SIG-M5 treated with dmso at 0.1 percent for 504 hours (cell line): ENCODE data around the gene RIC8B.

Source experiments
- DNase-seq: peaks from one replicate; lab custom pipeline; 2025; ENCODE audit not compliant: unreplicated experiment; lab: John Stamatoyannopoulos, UW

Gene RIC8B

GRCh38 chr12:106866426-106867080 lies 92.1 kb downstream of the RIC8B start:
- no peak for DNase-seq

- DNase-seq: no peak
These were observed 93.2 kb downstream of the RIC8B start for GRCh38 chr12:106867651-106868050.

- DNase-seq: no peak
These were observed 94.7 kb downstream of the RIC8B start for GRCh38 chr12:106868982-106869700.

GRCh38 chr12:106870116-106870515 lies 95.6 kb downstream of the RIC8B start:
- DNase-seq: no peak

GRCh38 chr12:106871477-106871876 lies 97.0 kb downstream of the RIC8B start:
- no peak for DNase-seq

- peak; percentile 61 for DNase-seq
These were observed 99.5 kb downstream of the RIC8B start for GRCh38 chr12:106873983-106874382.

- DNase-seq: no peak
These were observed 104.3 kb downstream of the RIC8B start for GRCh38 chr12:106878804-106879203.

GRCh38 chr12:106879612-106880011 lies 105.1 kb downstream of the RIC8B start:
- no peak for DNase-seq

GRCh38 chr12:106883426-106883825 lies 108.9 kb downstream of the RIC8B start:
- no peak for DNase-seq

GRCh38 chr12:106885026-106885425 lies 110.5 kb downstream of the RIC8B start:
- DNase-seq: no peak

- DNase-seq: no peak
These were observed 111.2 kb downstream of the RIC8B start for GRCh38 chr12:106885541-106886249.

GRCh38 chr12:106886932-106887331 lies 112.5 kb downstream of the RIC8B start:
- DNase-seq: no peak

- no peak for DNase-seq
These were observed 114.0 kb downstream of the RIC8B start for GRCh38 chr12:106888348-106888970.

GRCh38 chr12:106889326-106889725 lies 114.8 kb downstream of the RIC8B start:
- DNase-seq: no peak

GRCh38 chr12:106889950-106890626 lies 115.6 kb downstream of the RIC8B start:
- DNase-seq: no peak

GRCh38 chr12:106892075-106892474 lies 117.6 kb downstream of the RIC8B start:
- no peak for DNase-seq

- DNase-seq: no peak
These were observed 119.0 kb downstream of the RIC8B start for GRCh38 chr12:106893451-106893850.

GRCh38 chr12:106894774-106895173 lies 120.3 kb downstream of the RIC8B start:
- DNase-seq: no peak

- DNase-seq: no peak
These were observed 122.1 kb downstream of the RIC8B start for GRCh38 chr12:106896603-106897002.

- no peak for DNase-seq
These were observed 122.6 kb downstream of the RIC8B start for GRCh38 chr12:106897082-106897481.
